Astrocyte (in vitro differentiated cells and primary cell): ENCODE data around the gene SLC26A9.

Source experiments
- EZH2 ChIP-seq: IDR thresholded peaks from 2 replicates; pipeline ENCODE4 v1.6.1; 2012; ENCODE audit warnings: mild to moderate bottlenecking, low read length, inconsistent platforms; ENCODE audit not compliant: insufficient read depth
- TF ChIP-seq, protein P1 (sequence below): IDR thresholded peaks from 2 replicates; pipeline ENCODE4 v1.5.1; 2011; ENCODE audit warnings: low read depth, mild to moderate bottlenecking, inconsistent platforms, low read length, moderate library complexity; ENCODE audit not compliant: insufficient read depth

- TF ChIP-seq, protein P1, sequence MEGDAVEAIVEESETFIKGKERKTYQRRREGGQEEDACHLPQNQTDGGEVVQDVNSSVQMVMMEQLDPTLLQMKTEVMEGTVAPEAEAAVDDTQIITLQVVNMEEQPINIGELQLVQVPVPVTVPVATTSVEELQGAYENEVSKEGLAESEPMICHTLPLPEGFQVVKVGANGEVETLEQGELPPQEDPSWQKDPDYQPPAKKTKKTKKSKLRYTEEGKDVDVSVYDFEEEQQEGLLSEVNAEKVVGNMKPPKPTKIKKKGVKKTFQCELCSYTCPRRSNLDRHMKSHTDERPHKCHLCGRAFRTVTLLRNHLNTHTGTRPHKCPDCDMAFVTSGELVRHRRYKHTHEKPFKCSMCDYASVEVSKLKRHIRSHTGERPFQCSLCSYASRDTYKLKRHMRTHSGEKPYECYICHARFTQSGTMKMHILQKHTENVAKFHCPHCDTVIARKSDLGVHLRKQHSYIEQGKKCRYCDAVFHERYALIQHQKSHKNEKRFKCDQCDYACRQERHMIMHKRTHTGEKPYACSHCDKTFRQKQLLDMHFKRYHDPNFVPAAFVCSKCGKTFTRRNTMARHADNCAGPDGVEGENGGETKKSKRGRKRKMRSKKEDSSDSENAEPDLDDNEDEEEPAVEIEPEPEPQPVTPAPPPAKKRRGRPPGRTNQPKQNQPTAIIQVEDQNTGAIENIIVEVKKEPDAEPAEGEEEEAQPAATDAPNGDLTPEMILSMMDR = no peak
- no peak for TF ChIP-seq EZH2
Measured at GRCh38 chr1:205973377-205974232, 30.3 kb upstream of the SLC26A9 start.
